Measurements from ENCODE around the gene RBBP8. TPM values are rescaled to one million over a fixed set of nuclear protein-coding genes. Genes with fewer than 3 reads are reported as not detected.

Gene RBBP8
- total and polyA plus RNA-seq, 4 donors = 6.5 to 9.8 (median 7.4) TPM

- Histone ChIP-seq H3K9ac (ENCODE audit: low read depth in 1 of 2, low read length in 2 of 2) (no peak overlapping the region), H3K36me3 (ENCODE audit: control insufficient read depth in 4 of 4, insufficient read depth in 3 of 4, low read depth in 1 of 4, low read length in 3 of 4) (peaks cover 0 to 3% (median under 1%) of the 10 kb centered on the region in 4 donors), H3K27ac (ENCODE audit: low read depth in 1 of 2, low read length in 2 of 2) (no peak overlapping the region), H3K27me3 (ENCODE audit: control insufficient read depth in 4 of 4, insufficient read depth in 4 of 4, low read length in 3 of 4) (no peaks in the 10 kb centered on the region), H3K4me1 (ENCODE audit: control insufficient read depth in 4 of 4, insufficient read depth in 4 of 4, low read length in 3 of 4) (no peaks in the 10 kb centered on the region), H3K9me3 (ENCODE audit: control insufficient read depth in 4 of 4, low read length in 3 of 4) (no peaks in the 10 kb centered on the region), H3K4me3 (ENCODE audit: low read depth in 1 of 3, low read length in 3 of 3) (no peak overlapping the region)
- 88% methylated on average over 2 of the region's 2 CpGs for WGBS
- DNase-seq (ENCODE audit: low spot score) = no peak
- TF ChIP-seq FOXA1 (IDR thresholded peaks at IDR 0.05) (no peak), JUND (IDR thresholded peaks at IDR 0.05) (no peak), RAD21 (IDR thresholded peaks at IDR 0.05) (no peak), RXRA (IDR thresholded peaks at IDR 0.05) (no peak), NR2F2 (IDR thresholded peaks at IDR 0.05) (no peak), TAF1 (conservative IDR thresholded peaks at IDR 0.05) (no peak), HNF4A (conservative IDR thresholded peaks at IDR 0.05) (no peak)
- TF ChIP-seq, protein P1, sequence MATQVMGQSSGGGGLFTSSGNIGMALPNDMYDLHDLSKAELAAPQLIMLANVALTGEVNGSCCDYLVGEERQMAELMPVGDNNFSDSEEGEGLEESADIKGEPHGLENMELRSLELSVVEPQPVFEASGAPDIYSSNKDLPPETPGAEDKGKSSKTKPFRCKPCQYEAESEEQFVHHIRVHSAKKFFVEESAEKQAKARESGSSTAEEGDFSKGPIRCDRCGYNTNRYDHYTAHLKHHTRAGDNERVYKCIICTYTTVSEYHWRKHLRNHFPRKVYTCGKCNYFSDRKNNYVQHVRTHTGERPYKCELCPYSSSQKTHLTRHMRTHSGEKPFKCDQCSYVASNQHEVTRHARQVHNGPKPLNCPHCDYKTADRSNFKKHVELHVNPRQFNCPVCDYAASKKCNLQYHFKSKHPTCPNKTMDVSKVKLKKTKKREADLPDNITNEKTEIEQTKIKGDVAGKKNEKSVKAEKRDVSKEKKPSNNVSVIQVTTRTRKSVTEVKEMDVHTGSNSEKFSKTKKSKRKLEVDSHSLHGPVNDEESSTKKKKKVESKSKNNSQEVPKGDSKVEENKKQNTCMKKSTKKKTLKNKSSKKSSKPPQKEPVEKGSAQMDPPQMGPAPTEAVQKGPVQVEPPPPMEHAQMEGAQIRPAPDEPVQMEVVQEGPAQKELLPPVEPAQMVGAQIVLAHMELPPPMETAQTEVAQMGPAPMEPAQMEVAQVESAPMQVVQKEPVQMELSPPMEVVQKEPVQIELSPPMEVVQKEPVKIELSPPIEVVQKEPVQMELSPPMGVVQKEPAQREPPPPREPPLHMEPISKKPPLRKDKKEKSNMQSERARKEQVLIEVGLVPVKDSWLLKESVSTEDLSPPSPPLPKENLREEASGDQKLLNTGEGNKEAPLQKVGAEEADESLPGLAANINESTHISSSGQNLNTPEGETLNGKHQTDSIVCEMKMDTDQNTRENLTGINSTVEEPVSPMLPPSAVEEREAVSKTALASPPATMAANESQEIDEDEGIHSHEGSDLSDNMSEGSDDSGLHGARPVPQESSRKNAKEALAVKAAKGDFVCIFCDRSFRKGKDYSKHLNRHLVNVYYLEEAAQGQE (IDR thresholded peaks at IDR 0.05) = no peak
Observed at GRCh38 chr18:22946217-22946616, 13.1 kb downstream of the RBBP8 start.

- no peaks in the 10 kb centered on the region for H3K4me1 ChIP-seq (ENCODE audit: control insufficient read depth in 4 of 4, insufficient read depth in 4 of 4, low read length in 3 of 4)
- no peak for TF ChIP-seq TAF1 (conservative IDR thresholded peaks at IDR 0.05)
- no peak for TF ChIP-seq YY1 (IDR thresholded peaks at IDR 0.05)
- no peak for TF ChIP-seq EGR1 (IDR thresholded peaks at IDR 0.05; ENCODE audit: low read depth in 2 of 2)
- no peak for TF ChIP-seq HNF4G (IDR thresholded peaks at IDR 0.05)
- TF ChIP-seq RAD21 (IDR thresholded peaks at IDR 0.05) = no peak
- TF ChIP-seq GABPA (IDR thresholded peaks at IDR 0.05 in 1 of 2, conservative IDR thresholded peaks at IDR 0.05 in 1 of 2) = no peak
- TF ChIP-seq MAX (IDR thresholded peaks at IDR 0.05) = no peak
- H3K9ac ChIP-seq (ENCODE audit: low read depth in 1 of 2, low read length in 2 of 2) = no peak overlapping the region
- H3K9me3 ChIP-seq (ENCODE audit: control insufficient read depth in 4 of 4, low read length in 3 of 4) = no peaks in the 10 kb centered on the region
- no peak for DNase-seq (ENCODE audit: low spot score)
- WGBS = 75% methylated on average over 2 of the region's 2 CpGs
- H3K27ac ChIP-seq (ENCODE audit: low read depth in 1 of 2, low read length in 2 of 2) = no peak overlapping the region
- peaks cover 0 to 3% (median under 1%) of the 10 kb centered on the region in 4 donors for H3K36me3 ChIP-seq (ENCODE audit: control insufficient read depth in 4 of 4, insufficient read depth in 3 of 4, low read depth in 1 of 4, low read length in 3 of 4)
- H3K4me3 ChIP-seq (ENCODE audit: low read depth in 1 of 3, low read length in 3 of 3) = no peak overlapping the region
- H3K27me3 ChIP-seq (ENCODE audit: control insufficient read depth in 4 of 4, insufficient read depth in 4 of 4, low read length in 3 of 4) = no peaks in the 10 kb centered on the region
Observed at GRCh38 chr18:22946846-22947245, 13.7 kb downstream of the RBBP8 start.

DNA sequence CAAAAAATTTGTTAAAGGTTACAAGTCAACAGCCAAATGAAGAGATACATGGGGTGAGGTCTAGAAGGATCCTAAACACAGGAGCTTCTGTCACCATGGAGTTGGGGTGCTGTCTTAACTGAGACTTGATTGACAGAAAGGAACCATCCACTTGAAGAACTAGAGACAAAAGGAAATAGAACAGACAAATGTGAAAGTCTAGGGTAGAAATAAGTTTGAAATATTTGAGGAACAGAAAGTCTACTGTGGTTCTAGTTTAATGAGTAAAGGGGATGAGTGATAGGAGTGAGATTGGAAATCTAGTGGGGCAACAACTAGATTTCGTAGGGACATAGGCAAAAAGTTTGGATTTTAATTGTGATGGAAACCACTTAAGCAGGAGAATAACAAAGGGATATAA, 18.7 kb downstream of the RBBP8 start:
- TF ChIP-seq JUND (IDR thresholded peaks at IDR 0.05) (no peak), FOXA2 (IDR thresholded peaks at IDR 0.05) (no peak), SP1 (IDR thresholded peaks at IDR 0.05) (no peak), TAF1 (conservative IDR thresholded peaks at IDR 0.05) (no peak), FOXA1 (IDR thresholded peaks at IDR 0.05) (no peak), ATF3 (IDR thresholded peaks at IDR 0.05) (no peak), YY1 (IDR thresholded peaks at IDR 0.05) (no peak), HNF4A (conservative IDR thresholded peaks at IDR 0.05) (no peak), GABPA (IDR thresholded peaks at IDR 0.05 in 1 of 2, conservative IDR thresholded peaks at IDR 0.05 in 1 of 2) (no peak)
- TF ChIP-seq, protein P1 (IDR thresholded peaks at IDR 0.05) = no peak
- H3K9ac ChIP-seq (ENCODE audit: low read depth in 1 of 2, low read length in 2 of 2) = no peak overlapping the region
- H3K36me3 ChIP-seq (ENCODE audit: control insufficient read depth in 4 of 4, insufficient read depth in 3 of 4, low read depth in 1 of 4, low read length in 3 of 4) = peaks cover 0 to 9% (median under 1%) of the 10 kb centered on the region in 4 donors
- H3K4me1 ChIP-seq (ENCODE audit: control insufficient read depth in 4 of 4, insufficient read depth in 4 of 4, low read length in 3 of 4) = no peaks in the 10 kb centered on the region
- H3K27ac ChIP-seq (ENCODE audit: low read depth in 1 of 2, low read length in 2 of 2) = no peak overlapping the region
- 97% methylated on average over 1 of the region's 1 CpG for WGBS
- DNase-seq (ENCODE audit: low spot score) = no peak
- H3K4me3 ChIP-seq (ENCODE audit: low read depth in 1 of 3, low read length in 3 of 3) = no peak overlapping the region
- H3K9me3 ChIP-seq (ENCODE audit: control insufficient read depth in 4 of 4, low read length in 3 of 4) = no peaks in the 10 kb centered on the region
- H3K27me3 ChIP-seq (ENCODE audit: control insufficient read depth in 4 of 4, insufficient read depth in 4 of 4, low read length in 3 of 4) = no peaks in the 10 kb centered on the region

All from liver (tissue), 9 donors.